Measurements from ENCODE around the gene EVL. TPM values are rescaled to one million over a fixed set of nuclear protein-coding genes. Genes with fewer than 3 reads are reported as not detected.

Gene EVL
- total RNA-seq, 1 donor from 2014 or later, result 285 TPM

DNA sequence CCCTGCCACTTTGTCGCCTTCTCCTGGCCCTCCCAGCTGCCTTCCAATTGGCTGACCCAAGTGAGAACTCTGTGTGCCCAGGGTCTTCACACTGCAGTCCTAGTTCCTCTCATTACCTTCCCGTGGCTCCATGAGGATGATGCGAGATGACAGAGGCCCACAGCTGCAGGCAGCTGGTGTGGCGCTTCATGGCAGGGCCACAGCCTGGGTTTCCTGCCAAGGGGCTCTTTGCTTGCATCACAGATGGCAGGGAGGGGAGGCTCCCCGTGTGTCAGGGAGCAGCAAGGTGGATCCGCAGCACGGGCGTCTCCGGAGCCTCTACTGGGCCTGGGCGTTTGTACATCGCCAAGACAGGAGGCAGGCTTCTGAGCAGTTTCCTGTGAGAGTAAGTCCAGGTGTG lies 65.3 kb downstream of the EVL start:
- Mint-ChIP-seq H3K9me3 (no peaks in the 10 kb centered on the region), H3K27ac (no peak overlapping the region), H3K36me3 (ENCODE audit: low read depth) (peaks cover 73% of the 10 kb centered on the region)

DNA sequence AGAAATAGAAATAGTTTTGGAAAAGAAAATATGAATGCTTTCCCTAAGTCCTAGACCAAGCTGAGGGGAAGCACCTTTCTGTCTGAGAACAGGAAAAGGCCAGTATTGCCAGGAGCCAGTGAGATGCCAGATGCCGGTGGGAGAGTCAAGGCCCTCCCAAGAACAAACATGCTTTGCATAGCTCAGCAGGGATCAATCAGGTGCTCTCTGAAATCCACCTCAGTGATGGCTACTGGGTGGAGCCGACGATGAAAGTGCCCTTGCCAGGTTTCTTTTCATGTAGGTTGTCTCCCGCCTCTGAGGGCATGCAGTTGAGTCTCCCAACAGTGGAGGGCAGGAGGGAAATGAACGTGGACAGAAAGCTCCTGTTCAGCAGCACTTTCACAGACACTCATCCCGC lies 66.0 kb downstream of the EVL start:
- Mint-ChIP-seq H3K36me3 (ENCODE audit: low read depth) (peaks cover 74% of the 10 kb centered on the region), H3K9me3 (no peaks in the 10 kb centered on the region), H3K27me3 (no peaks in the 10 kb centered on the region), H3K4me3 (no peak overlapping the region), H3K27ac (peak overlapping the region; percentile 77), H3K4me1 (peaks cover 3% of the 10 kb centered on the region)
- DNase-seq, result no peak
- intact Hi-C loops (cut with micrococcal nuclease), result no loop called here

More for the DNA sequence above, 65.3 kb downstream of the EVL start:
- Mint-ChIP-seq H3K27me3 (no peaks in the 10 kb centered on the region), H3K4me3 (no peak overlapping the region), H3K4me1 (peaks cover 3% of the 10 kb centered on the region)
- no peak for DNase-seq
- intact Hi-C loops (cut with micrococcal nuclease), result no loop called here

DNA sequence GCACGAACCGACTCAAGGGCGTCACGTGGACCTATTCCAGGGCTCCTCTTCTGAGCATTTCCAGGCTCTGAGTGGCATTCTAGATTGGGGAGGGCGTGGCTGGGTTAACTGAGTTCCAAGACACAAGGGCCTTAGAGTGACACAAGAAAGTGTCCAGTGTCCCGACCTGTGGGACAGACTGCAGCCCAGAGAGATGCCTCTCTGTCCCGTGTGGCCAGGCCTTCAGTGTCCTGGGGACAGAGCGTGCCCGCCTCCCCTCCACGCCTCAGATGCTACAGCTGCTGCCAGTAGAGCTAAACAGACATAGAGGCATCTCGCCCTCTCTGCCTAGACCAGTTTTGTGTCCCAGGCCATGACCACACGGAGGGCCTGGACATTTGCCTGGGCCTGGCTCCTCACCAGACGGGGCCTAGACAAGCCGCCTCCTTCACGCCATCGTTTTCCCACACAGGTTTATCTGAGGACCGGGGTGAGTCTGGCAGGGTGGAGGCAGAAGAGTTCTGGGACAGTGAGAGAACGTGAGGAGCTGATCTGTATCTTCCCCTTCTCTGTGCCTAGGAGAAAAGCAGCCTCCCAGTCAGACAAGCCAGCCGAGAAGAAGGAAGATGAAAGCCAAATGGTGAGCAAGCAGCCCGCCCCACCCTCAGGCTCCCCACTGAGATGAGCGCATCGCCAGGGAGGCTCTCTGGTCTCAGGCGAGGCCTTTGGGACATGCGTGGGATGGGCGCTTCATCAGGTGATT lies 67.1 kb downstream of the EVL start:
- no peak overlapping the region for H3K4me3 Mint-ChIP-seq
- no peaks in the 10 kb centered on the region for H3K9me3 Mint-ChIP-seq
- peak overlapping the region; percentile 29 for H3K27ac Mint-ChIP-seq
- no peaks in the 10 kb centered on the region for H3K27me3 Mint-ChIP-seq
- peaks cover 3% of the 10 kb centered on the region for H3K4me1 Mint-ChIP-seq
- DNase-seq, result no peak
- peaks cover 75% of the 10 kb centered on the region for H3K36me3 Mint-ChIP-seq (ENCODE audit: low read depth)
- intact Hi-C loops (cut with micrococcal nuclease), result no loop called here

DNA sequence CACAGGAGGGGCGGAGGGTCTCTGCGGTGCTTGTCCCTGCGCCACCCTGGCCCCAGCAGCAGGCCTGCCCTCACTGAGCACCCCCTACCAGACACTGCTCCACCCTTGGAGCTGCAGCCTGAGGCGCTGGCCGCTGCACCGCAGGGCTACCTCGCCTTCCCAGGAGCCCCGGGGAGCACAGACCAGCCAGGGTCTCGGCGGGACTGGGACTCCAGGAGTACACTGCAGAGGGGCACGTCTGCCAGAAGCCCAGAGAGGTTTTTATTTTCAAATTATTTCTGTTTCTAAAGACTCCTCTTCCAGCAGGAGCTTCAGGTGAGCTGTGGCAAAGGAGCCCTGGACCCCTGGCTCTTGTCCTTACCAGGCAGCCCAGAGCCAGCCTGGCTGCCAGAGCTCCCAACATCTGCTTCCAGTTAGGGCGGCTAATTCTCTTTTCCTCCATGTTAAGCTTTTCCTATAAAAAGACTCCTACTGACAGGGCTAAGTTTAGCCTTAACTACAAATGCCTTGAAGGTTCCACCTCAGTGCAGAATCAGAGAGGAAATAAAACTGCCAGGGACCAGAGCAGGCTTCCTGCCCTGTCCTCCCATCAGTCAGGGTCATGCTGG lies 67.8 kb downstream of the EVL start:
- Mint-ChIP-seq H3K9me3 (no peaks in the 10 kb centered on the region), H3K27me3 (no peaks in the 10 kb centered on the region), H3K4me3 (no peak overlapping the region), H3K36me3 (ENCODE audit: low read depth) (peaks cover 76% of the 10 kb centered on the region), H3K4me1 (peaks cover 3% of the 10 kb centered on the region), H3K27ac (no peak overlapping the region)
- DNase-seq, result no peak
- intact Hi-C loops (cut with micrococcal nuclease), result no loop called here

DNA sequence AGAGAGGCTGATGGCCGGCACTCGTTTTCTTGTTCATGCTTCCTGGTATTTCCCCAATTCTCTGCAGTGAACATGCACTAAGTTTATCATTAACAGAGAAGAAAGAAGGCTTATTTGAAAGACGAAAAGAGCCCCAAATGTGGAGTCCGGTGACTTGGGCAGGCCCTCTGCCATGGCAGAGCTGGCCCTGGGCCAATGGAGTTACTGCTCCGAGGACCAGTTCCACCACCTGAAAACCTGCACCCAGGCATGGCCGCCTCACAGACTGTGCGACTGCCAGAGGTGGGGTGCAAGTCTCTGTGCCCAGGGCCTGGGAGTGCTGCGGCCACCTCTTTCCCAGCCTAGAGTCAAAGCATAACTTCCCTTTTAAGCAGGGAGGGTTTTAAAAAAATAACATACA lies 69.4 kb downstream of the EVL start:
- Mint-ChIP-seq H3K4me3 (no peak overlapping the region), H3K27me3 (no peaks in the 10 kb centered on the region), H3K4me1 (peaks cover 4% of the 10 kb centered on the region), H3K36me3 (ENCODE audit: low read depth) (peaks cover 80% of the 10 kb centered on the region), H3K27ac (no peak overlapping the region), H3K9me3 (no peaks in the 10 kb centered on the region)
- intact Hi-C loops (cut with micrococcal nuclease), result no loop called here
- DNase-seq, result no peak

DNA sequence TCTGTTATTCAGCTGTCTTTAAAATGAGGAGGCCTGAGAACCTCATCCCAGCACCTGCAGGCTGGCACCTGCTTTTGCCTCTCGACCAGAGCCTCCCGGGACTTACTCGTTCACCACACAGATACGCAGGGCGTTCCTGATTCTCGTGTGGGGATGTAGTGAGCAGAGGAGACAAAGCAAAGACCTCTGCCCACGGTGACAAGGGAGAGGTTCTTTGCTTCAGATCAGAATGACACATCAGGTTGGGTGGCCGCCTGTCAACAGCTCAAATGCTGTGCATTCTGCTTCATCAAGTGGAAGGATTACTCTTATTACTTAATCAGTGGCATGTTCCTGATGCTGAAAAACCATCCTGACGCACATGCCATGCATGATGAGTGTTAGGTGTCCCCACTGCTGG lies 69.9 kb downstream of the EVL start:
- Mint-ChIP-seq H3K27me3 (no peaks in the 10 kb centered on the region), H3K36me3 (ENCODE audit: low read depth) (peaks cover 79% of the 10 kb centered on the region), H3K4me3 (no peak overlapping the region), H3K27ac (no peak overlapping the region), H3K9me3 (no peaks in the 10 kb centered on the region), H3K4me1 (peaks cover 5% of the 10 kb centered on the region)
- intact Hi-C loops (cut with micrococcal nuclease), result no loop called here
- no peak for DNase-seq

DNA sequence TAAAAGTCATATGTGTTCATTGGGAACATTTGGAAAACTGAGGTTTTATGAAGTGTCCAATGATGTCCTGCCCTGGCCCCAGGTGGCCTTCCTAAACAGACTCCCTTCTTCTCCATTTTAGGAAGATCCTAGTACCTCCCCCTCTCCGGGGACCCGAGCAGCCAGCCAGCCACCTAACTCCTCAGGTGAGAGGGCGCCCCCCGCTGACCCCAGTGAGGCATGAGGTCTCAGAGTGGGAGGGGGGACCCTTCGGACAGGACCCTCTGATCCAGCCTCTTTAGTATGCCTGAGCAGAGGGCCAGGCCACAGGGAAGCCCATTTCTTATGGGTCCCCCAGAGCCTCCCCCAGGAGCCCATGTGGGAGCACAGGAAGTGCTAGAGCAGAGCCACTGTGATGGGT lies 70.6 kb downstream of the EVL start:
- intact Hi-C loops (cut with micrococcal nuclease), result no loop called here
- Mint-ChIP-seq H3K27me3 (no peaks in the 10 kb centered on the region), H3K4me3 (no peak overlapping the region), H3K9me3 (no peaks in the 10 kb centered on the region), H3K4me1 (peaks cover 5% of the 10 kb centered on the region), H3K27ac (peak overlapping the region; percentile 11), H3K36me3 (ENCODE audit: low read depth) (peaks cover 76% of the 10 kb centered on the region)
- DNase-seq, result no peak

DNA sequence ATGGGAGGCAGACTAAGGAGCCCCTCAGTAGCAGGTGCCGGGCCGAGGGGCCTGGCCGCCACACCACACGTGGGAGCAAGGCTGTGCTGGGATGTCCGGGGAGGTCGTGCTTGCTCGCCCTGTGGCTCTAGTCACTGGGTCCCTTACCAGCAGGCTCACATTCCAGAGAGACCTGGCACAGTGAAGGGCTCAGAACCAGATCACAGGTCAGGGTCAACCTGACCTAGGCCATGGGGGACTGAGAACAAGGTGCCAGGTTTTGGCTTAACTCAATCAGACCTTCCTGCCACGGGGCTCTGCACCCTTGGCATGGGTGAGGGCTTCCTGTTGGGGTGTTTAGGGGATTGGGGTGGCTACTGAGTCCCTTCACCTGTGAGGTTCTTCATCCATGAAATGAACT lies 72.0 kb downstream of the EVL start:
- H3K27me3 Mint-ChIP-seq, result no peaks in the 10 kb centered on the region
- intact Hi-C loops (cut with micrococcal nuclease), result no loop called here
- DNase-seq, result no peak
- no peaks in the 10 kb centered on the region for H3K9me3 Mint-ChIP-seq
- H3K4me3 Mint-ChIP-seq, result no peak overlapping the region
- no peak overlapping the region for H3K27ac Mint-ChIP-seq
- peaks cover 2% of the 10 kb centered on the region for H3K4me1 Mint-ChIP-seq
- peaks cover 68% of the 10 kb centered on the region for H3K36me3 Mint-ChIP-seq (ENCODE audit: low read depth)

DNA sequence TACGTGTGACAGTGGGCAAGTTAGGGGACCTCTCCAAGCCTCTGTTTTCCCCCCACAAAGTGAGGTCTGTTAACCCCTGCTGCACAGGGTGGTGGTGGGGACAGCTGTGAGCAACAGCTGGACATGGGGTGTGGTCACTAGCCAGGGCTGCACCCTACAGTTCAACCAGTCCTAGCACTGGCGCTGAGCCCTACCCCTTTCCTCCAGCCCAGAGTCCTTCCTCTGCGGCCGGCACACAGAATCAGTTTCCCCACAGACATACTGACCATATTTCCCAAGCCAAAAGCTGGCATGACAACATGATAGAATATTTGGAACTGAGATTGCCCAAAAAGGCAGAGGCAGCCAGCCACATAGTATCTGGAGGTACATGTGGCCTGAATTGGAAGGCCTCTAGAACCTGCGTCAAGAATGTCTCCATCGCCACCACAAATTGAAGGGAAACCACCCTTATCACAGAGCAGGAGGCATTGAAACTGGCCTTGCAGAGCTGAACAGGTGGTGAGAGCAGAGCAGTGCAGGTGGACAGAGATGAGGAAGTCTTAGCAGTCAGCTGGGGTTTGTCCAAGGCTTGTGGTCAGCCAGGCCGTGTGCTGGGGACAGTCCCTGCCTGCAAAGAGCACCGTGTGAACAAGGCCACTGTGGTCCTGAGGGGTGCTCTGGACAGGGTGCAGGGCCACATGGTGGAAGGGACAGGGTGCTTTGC lies 73.0 kb downstream of the EVL start:
- Mint-ChIP-seq H3K27me3 (no peaks in the 10 kb centered on the region), H3K36me3 (ENCODE audit: low read depth) (peaks cover 64% of the 10 kb centered on the region), H3K27ac (no peak overlapping the region), H3K4me3 (no peak overlapping the region), H3K4me1 (peaks cover 2% of the 10 kb centered on the region), H3K9me3 (no peaks in the 10 kb centered on the region)
- DNase-seq, result no peak
- intact Hi-C loops (cut with micrococcal nuclease), result no loop called here

DNA sequence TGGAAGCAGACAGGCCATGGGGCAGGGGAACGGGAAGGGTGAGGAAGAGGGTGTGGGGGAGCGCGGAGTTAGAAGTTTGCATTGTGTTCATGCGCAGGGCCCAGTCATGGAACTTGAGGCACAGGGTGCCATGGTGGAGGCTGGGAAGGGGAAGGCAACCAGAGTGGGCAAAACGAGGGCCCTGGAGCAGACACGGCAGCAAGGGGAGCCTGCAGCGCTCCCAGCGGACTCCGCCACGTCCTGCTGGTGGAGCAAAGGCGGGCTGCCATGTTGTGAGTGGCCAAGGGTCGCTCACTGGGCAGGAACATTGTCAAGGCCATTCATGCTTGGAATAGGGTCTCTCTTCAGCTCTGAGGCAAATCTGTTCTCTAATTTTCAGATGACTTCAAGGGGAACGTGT lies 73.7 kb downstream of the EVL start:
- no peak for DNase-seq
- H3K9me3 Mint-ChIP-seq, result no peaks in the 10 kb centered on the region
- intact Hi-C loops (cut with micrococcal nuclease), result no loop called here
- no peaks in the 10 kb centered on the region for H3K27me3 Mint-ChIP-seq
- no peak overlapping the region for H3K4me3 Mint-ChIP-seq
- H3K4me1 Mint-ChIP-seq, result peaks cover 2% of the 10 kb centered on the region
- H3K36me3 Mint-ChIP-seq (ENCODE audit: low read depth), result peaks cover 59% of the 10 kb centered on the region
- peak overlapping the region; percentile 20 for H3K27ac Mint-ChIP-seq

DNA sequence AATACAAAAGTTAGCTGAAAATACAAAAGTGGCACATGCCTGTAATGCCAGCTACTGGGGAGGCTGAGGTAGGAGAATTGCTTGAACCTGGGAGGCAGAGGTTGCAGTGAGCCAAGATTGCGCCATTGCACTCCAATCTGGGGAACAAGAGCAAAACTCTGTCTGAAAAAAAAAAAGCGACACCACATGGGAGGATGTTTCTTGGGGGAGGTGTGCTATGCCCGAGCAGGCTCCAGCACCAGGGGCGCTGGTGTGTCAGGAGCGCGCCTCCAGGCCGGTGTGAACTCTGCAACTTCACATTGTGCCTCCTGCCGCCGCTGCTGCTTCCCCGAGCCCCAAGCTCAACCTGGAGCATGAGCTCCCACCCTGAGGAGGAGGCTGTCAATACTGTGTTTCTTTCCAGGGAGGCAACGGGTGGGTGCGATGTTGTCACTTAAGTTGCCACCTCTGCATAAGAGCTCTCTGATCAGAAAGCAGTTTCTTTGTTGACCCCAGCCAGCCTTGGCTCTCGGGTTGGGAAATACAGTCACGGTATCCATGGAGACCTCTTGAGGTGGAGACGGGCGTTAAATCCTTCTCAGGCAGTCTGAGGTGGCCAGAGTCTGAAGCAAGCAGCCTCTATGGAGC lies 75.3 kb downstream of the EVL start:
- DNase-seq, result no peak
- Mint-ChIP-seq H3K4me1 (peaks cover 2% of the 10 kb centered on the region), H3K36me3 (ENCODE audit: low read depth) (peaks cover 44% of the 10 kb centered on the region), H3K4me3 (no peak overlapping the region), H3K27ac (no peak overlapping the region), H3K9me3 (no peaks in the 10 kb centered on the region), H3K27me3 (no peaks in the 10 kb centered on the region)
- intact Hi-C loops (cut with micrococcal nuclease), result no loop called here

DNA sequence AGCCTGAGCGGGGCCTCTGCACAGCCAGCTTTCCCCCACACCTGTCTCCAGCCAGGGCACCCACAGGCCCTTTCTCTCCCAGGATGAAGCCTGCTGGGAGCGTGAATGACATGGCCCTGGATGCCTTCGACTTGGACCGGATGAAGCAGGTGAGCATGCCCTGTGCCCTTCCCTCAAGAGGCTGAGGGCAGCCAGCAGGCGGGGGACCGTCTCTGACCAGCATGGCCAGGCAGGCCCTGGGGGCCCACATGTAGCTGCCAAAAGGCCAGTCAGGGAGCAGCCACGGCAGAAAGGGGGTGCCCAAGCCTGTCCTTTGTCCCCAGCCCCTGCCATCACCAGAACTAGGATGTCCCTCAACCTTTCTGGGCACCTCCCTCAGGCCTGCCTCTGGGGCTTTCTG lies 75.9 kb downstream of the EVL start:
- Mint-ChIP-seq H3K4me1 (peaks cover 2% of the 10 kb centered on the region), H3K27ac (no peak overlapping the region), H3K36me3 (ENCODE audit: low read depth) (peaks cover 42% of the 10 kb centered on the region), H3K27me3 (no peaks in the 10 kb centered on the region), H3K9me3 (no peaks in the 10 kb centered on the region), H3K4me3 (no peak overlapping the region)
- DNase-seq, result no peak
- intact Hi-C loops (cut with micrococcal nuclease), result no loop called here

DNA sequence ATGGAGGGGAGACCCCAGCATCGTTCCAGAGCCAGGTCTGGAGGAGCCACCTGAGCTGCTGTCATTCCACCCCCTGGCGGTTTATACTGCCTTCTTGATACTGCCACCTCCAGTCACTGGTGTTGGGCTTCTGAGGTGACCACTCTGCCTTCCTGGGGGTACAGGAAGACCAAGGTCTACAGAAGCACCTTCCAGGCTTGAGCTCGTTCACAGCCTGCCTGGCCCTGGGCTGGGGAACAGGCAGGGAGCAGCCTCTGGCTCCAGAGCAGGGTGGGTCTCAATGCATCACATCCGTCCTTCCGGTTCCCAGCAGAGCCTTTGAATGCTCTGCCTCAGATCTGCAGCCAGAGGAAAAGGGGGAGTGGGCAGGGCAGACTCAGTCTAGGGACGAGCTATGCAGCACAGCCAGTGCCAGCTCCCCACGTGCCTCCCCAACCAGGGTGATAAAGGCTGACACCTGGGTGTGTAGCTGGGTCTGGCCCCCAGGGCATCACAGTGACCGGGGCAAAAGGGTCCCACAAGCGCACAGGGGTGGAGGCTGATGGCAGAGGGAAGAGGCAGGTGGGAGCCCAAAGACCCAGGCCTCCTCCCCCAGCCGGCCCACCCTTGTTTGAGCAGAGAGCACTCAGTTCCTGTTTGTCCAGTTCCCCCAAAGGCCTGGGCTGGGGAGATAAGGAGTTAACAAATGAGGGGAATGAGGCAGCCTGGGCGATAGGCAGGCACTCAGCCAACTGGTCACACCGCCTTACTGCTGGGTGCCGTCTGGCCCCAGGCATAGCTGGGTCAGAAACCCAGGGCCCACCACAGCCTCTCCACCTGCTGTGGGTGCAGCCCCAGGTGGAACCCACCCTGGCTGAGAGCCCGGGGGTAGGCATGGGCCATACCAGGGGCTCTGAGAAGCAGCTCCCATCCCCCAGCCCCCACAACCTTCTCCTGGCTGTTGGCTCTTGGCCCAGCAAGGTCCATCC lies 77.1 kb downstream of the EVL start:
- Mint-ChIP-seq H3K36me3 (ENCODE audit: low read depth) (peaks cover 33% of the 10 kb centered on the region), H3K27ac (no peak overlapping the region), H3K4me3 (no peak overlapping the region), H3K27me3 (no peaks in the 10 kb centered on the region), H3K9me3 (no peaks in the 10 kb centered on the region), H3K4me1 (peaks cover 4% of the 10 kb centered on the region)
- intact Hi-C loops (cut with micrococcal nuclease), result no loop called here
- DNase-seq, result no peak

Measured in activated CD4-positive, alpha-beta T cell treated with anti-CD3 and anti-CD28 coated beads, Interleukin-2, amount 10 ng/mL, durations not matched to agents 24 days and 14 days (primary cell).